ENCODE results near the gene ZBTB46.

GRCh38 chr20:63843778-63844177, 12.7 kb upstream of the ZBTB46 start:
- no peak for TF ChIP-seq CTCF (IDR thresholded peaks at IDR 0.05; ENCODE audit: low read depth, low read length)
- TF ChIP-seq EZH2phosphoT487 (IDR thresholded peaks at IDR 0.05; ENCODE audit: low read depth): no peak
